Fibroblast of pulmonary artery (primary cell): ENCODE data around the gene UBAP1.

Experiments
- DNase-seq: peaks from one replicate; pipeline ENCODE4 v3.0.0-alpha.2; 2010; ENCODE audit warnings: low read depth
- H3K4me3 ChIP-seq: replicated peaks from 2 replicates; pipeline ENCODE4 v1.5.1; 2011; ENCODE audit warnings: low read depth, mild to moderate bottlenecking, control low read depth, low read length, moderate library complexity
- CTCF ChIP-seq: IDR thresholded peaks from 2 replicates; pipeline ENCODE4 v1.5.1; 2011; ENCODE audit warnings: mild to moderate bottlenecking, control low read depth, low read length, inconsistent platforms; ENCODE audit errors: missing control alignments

UBAP1 gene

GRCh38 chr9:34163434-34163833 is 15.4 kb upstream of the UBAP1 start:
- TF ChIP-seq CTCF: no peak
- H3K4me3 ChIP-seq: no peak overlapping the region
- DNase-seq: peak; percentile 53

DNA sequence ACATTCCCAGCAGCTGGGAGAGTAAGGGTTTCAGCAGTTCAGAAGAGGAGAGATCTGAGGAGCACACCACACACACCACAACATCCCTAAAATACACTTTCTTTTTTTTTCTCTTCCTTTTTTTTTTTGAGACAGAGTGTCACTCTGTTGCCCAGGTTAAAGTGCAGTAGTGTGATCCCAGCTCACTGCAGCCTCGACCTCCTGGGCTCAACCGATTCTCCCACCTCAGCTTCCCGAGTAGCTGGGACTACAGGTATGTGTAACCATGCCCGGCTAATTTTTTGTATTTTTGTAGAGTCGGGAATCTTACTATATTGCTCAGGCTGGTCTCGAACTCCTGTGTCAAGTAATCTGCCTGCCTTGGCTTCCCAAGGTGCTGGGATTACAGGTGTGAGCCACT is 9.7 kb upstream of the UBAP1 start:
- no peak for TF ChIP-seq CTCF
- DNase-seq: no peak
- H3K4me3 ChIP-seq: no peak overlapping the region

DNA sequence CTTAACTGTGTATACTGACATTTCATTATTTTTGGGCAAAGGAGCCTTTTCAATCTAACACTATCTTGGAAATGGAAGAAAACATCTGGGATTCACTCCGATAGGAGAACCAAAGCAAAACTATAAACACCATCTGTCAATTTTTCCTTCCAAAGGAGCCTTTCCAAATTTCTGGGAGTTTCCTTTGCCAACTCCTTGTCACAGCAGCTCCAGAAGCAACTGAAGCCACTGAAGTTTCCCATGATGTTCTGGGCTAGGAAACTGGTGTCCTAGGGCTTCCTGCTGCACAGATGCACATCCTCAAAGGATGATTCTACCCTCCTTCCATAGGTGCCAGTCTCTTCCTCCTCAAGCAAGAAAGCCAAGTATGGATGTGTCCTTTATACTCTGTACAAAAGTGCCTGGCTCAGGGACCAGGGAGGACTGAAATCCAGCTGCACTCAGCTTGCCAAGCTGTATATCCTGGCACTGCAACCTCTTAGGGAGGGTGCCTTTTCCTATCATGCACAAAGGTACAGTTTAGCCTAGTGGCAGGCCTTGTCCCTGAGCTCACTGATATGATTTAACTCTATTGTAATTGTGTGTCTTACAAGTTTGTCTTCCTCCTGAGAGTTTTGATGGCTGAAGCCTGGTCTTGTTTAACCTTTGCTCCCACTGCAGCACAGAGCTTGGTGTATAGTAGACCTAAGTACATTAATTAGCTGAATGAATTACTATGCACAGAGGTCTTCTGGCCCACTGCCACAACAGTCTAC is 8.4 kb upstream of the UBAP1 start:
- no peak for DNase-seq
- TF ChIP-seq CTCF: no peak
- H3K4me3 ChIP-seq: no peak overlapping the region

- TF ChIP-seq CTCF: no peak
- no peak for DNase-seq
- H3K4me3 ChIP-seq: no peak overlapping the region
Measured at GRCh38 chr9:34171753-34172535, 6.9 kb upstream of the UBAP1 start.

DNA sequence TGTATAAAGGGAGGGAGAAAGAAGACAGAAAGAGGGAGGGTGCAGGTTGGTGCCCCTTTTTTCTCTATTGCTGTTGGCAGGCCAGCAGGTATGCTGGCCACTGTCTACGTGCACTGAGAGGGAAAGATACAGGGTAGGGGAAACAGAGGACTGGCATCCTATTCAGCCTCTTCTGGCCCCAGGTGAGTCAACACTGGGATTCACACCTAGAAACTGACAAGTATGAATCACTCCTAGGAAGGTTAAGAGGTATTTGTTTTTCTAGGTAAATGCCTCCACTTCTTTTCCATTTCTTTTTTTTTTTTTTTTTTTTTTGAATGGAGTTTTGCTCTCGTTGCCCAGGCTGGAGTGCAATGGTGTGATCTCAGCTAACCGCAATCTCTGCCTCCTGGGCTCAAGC is 2.8 kb upstream of the UBAP1 start:
- no peak for DNase-seq
- TF ChIP-seq CTCF: no peak
- no peak overlapping the region for H3K4me3 ChIP-seq

DNA sequence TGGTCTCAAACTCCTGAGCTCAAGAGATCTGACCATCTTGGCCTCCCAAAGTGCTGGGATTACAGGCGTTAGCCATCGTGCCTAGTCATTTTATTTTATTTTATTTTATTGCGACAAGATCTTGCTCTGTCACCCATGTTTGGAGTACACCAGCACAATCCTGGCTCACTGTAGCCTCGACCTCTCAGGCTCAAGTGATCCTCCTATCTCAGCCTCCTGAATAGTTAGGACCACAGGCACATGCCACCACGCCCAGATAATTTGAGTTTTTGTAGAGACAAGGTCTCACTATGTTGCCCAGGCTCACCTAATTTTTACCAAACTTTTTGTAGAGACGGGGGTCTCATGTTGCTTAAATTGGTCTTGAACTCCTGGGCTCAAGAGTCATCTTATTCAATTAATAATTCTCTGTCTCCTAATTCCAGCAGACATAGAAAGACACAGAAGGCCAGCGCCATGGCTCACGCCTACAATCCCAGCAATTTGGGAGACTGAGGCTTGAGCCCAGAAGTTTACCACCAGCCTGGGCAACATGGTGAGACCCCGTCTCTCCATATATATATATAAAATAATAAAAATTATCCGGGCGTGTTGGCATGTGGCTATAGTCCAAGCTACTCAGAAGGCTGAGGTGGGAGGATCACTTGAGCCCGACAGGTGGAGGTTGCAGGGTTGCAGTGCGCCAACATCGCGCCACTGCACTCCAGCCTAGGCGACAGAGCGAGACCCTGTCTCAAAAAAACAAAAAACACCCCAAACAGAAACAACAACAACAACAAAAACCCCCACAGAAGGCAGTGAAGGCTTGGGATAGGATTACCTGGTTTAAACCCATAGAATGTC is 1.0 kb upstream of the UBAP1 start:
- TF ChIP-seq CTCF: no peak
- H3K4me3 ChIP-seq: peak overlapping the region; percentile 73
- no peak for DNase-seq
